ENCODE data around the gene NANOG. TPM values are rescaled to one million over a fixed set of nuclear protein-coding genes. Genes with fewer than 3 reads are reported as not detected.
"Not testable (repeated sequence)": the region's sequence is repeated elsewhere in the genome, so short reads cannot be mapped to it uniquely, and the experiment has no call there.

Gene NANOG
- total RNA-seq, 1 experiment from 2014 or later = 0.62 TPM

GRCh38 chr12:7835766-7836165 is 46.6 kb downstream of the NANOG start:
- Histone ChIP-seq H3K27ac (ENCODE audit: low read length) (no peak overlapping the region), H3K36me3 (ENCODE audit: control insufficient read depth, insufficient read depth, low read length) (no peaks in the 10 kb centered on the region), H3K27me3 (ENCODE audit: control insufficient read depth, insufficient read depth, low read length) (no peaks in the 10 kb centered on the region), H3K9me3 (ENCODE audit: control insufficient read depth, insufficient read depth, low read depth, low read length) (no peaks in the 10 kb centered on the region), H3K4me3 (ENCODE audit: low read depth in 2 of 2, low read length in 2 of 2) (no peak overlapping the region), H3K4me1 (ENCODE audit: control insufficient read depth, insufficient read depth, low read length) (no peaks in the 10 kb centered on the region)
- ChIA-PET CTCF (no interaction called here), POLR2A (interaction anchor here (0.6 kb wide), 1 partner anchor 73 kb away, joined by 4 read pairs; no protein-coding TSS in a partner anchor)
- no TSS peak for BruUV-seq (replicated peaks)
- no peak for DNase-seq (ENCODE audit: low read depth, low spot score)
- TF ChIP-seq SIN3A (IDR thresholded peaks at IDR 0.05; ENCODE audit: borderline replicate concordance, insufficient read depth, low read depth, low read length) (no peak), CTCF (IDR thresholded peaks at IDR 0.05) (no peak), POLR2AphosphoS5 (IDR thresholded peaks at IDR 0.05; ENCODE audit: low read depth, low read length) (no peak), TCF7L2 (IDR thresholded peaks at IDR 0.05; ENCODE audit: low read depth, low read length) (no peak)
- TF ChIP-seq, protein P1, sequence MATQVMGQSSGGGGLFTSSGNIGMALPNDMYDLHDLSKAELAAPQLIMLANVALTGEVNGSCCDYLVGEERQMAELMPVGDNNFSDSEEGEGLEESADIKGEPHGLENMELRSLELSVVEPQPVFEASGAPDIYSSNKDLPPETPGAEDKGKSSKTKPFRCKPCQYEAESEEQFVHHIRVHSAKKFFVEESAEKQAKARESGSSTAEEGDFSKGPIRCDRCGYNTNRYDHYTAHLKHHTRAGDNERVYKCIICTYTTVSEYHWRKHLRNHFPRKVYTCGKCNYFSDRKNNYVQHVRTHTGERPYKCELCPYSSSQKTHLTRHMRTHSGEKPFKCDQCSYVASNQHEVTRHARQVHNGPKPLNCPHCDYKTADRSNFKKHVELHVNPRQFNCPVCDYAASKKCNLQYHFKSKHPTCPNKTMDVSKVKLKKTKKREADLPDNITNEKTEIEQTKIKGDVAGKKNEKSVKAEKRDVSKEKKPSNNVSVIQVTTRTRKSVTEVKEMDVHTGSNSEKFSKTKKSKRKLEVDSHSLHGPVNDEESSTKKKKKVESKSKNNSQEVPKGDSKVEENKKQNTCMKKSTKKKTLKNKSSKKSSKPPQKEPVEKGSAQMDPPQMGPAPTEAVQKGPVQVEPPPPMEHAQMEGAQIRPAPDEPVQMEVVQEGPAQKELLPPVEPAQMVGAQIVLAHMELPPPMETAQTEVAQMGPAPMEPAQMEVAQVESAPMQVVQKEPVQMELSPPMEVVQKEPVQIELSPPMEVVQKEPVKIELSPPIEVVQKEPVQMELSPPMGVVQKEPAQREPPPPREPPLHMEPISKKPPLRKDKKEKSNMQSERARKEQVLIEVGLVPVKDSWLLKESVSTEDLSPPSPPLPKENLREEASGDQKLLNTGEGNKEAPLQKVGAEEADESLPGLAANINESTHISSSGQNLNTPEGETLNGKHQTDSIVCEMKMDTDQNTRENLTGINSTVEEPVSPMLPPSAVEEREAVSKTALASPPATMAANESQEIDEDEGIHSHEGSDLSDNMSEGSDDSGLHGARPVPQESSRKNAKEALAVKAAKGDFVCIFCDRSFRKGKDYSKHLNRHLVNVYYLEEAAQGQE (IDR thresholded peaks at IDR 0.05; ENCODE audit: insufficient read depth in 1 of 2, low read depth in 2 of 2, low read length in 1 of 2) = no peak
- intact Hi-C loops (cut with micrococcal nuclease; ENCODE audit: unreplicated experiment) = no loop called here
- in situ Hi-C loops (cut with HindIII; ENCODE audit: low pct_unique_long_range_greater_than_20kb, low sequenced_read_pairs) = no loop called here
- ATAC-seq = no peak

- no peaks in the 10 kb centered on the region for H3K27me3 ChIP-seq (ENCODE audit: control insufficient read depth, insufficient read depth, low read length)
- no peak overlapping the region for H3K4me3 ChIP-seq (ENCODE audit: low read depth in 2 of 2, low read length in 2 of 2)
- ATAC-seq (no peak), DNase-seq (ENCODE audit: low read depth, low spot score) (no peak)
- POLR2A ChIA-PET = no interaction called here
- H3K36me3 ChIP-seq (ENCODE audit: control insufficient read depth, insufficient read depth, low read length) = no peaks in the 10 kb centered on the region
- CTCF ChIA-PET = no interaction called here
- in situ Hi-C loops (cut with HindIII; ENCODE audit: low pct_unique_long_range_greater_than_20kb, low sequenced_read_pairs) (no loop called here), intact Hi-C loops (cut with micrococcal nuclease; ENCODE audit: unreplicated experiment) (no loop called here)
- no peaks in the 10 kb centered on the region for H3K4me1 ChIP-seq (ENCODE audit: control insufficient read depth, insufficient read depth, low read length)
- no peak overlapping the region for H3K27ac ChIP-seq (ENCODE audit: low read length)
- TF ChIP-seq CTCF (IDR thresholded peaks at IDR 0.05) = no peak
- TF ChIP-seq SIN3A (IDR thresholded peaks at IDR 0.05; ENCODE audit: borderline replicate concordance, insufficient read depth, low read depth, low read length) = no peak
- TF ChIP-seq POLR2AphosphoS5 (IDR thresholded peaks at IDR 0.05; ENCODE audit: low read depth, low read length) = no peak
- TF ChIP-seq, protein P1 (IDR thresholded peaks at IDR 0.05; ENCODE audit: insufficient read depth in 1 of 2, low read depth in 2 of 2, low read length in 1 of 2) = no peak
- no peak for TF ChIP-seq TCF7L2 (IDR thresholded peaks at IDR 0.05; ENCODE audit: low read depth, low read length)
- BruUV-seq (replicated peaks) = no TSS peak
- H3K9me3 ChIP-seq (ENCODE audit: control insufficient read depth, insufficient read depth, low read depth, low read length) = no peaks in the 10 kb centered on the region
These were observed 48.2 kb downstream of the NANOG start for GRCh38 chr12:7837366-7837765.

GRCh38 chr12:7839226-7839625 is 50.0 kb downstream of the NANOG start:
- DNase-seq (ENCODE audit: low read depth, low spot score); CTCF ChIA-PET; BruUV-seq (replicated peaks); H3K9me3 ChIP-seq (ENCODE audit: control insufficient read depth, insufficient read depth, low read depth, low read length); H3K27me3 ChIP-seq (ENCODE audit: control insufficient read depth, insufficient read depth, low read length); ATAC-seq; H3K36me3 ChIP-seq (ENCODE audit: control insufficient read depth, insufficient read depth, low read length); POLR2A ChIA-PET; intact Hi-C loops (cut with micrococcal nuclease; ENCODE audit: unreplicated experiment); H3K4me3 ChIP-seq (ENCODE audit: low read depth in 2 of 2, low read length in 2 of 2); H3K27ac ChIP-seq (ENCODE audit: low read length); in situ Hi-C loops (cut with HindIII; ENCODE audit: low pct_unique_long_range_greater_than_20kb, low sequenced_read_pairs); H3K4me1 ChIP-seq (ENCODE audit: control insufficient read depth, insufficient read depth, low read length): not testable (repeated sequence)

GRCh38 chr12:7839848-7840247 is 50.6 kb downstream of the NANOG start:
- H3K27ac ChIP-seq (ENCODE audit: low read length); BruUV-seq (replicated peaks); H3K36me3 ChIP-seq (ENCODE audit: control insufficient read depth, insufficient read depth, low read length); POLR2A ChIA-PET; in situ Hi-C loops (cut with HindIII; ENCODE audit: low pct_unique_long_range_greater_than_20kb, low sequenced_read_pairs); H3K4me1 ChIP-seq (ENCODE audit: control insufficient read depth, insufficient read depth, low read length); CTCF ChIA-PET; intact Hi-C loops (cut with micrococcal nuclease; ENCODE audit: unreplicated experiment); H3K4me3 ChIP-seq (ENCODE audit: low read depth in 2 of 2, low read length in 2 of 2); H3K9me3 ChIP-seq (ENCODE audit: control insufficient read depth, insufficient read depth, low read depth, low read length); H3K27me3 ChIP-seq (ENCODE audit: control insufficient read depth, insufficient read depth, low read length); DNase-seq (ENCODE audit: low read depth, low spot score); ATAC-seq: not testable (repeated sequence)
